HFF-Myc (cell line): ENCODE data around the gene RHBDL1.

Source experiments
- DNase-seq: peaks from one replicate; pipeline ENCODE4 v3.0.0-alpha.2; 2011; ENCODE audit warnings: low read depth; ENCODE audit errors: extremely low read depth
- H3K4me3 ChIP-seq: replicated peaks from 2 replicates; pipeline ENCODE4 v1.5.1; 2011; ENCODE audit warnings: low read depth, mild to moderate bottlenecking, control low read depth, low read length
- CTCF ChIP-seq: IDR thresholded peaks from 2 replicates; pipeline ENCODE4 v1.5.1; 2012; ENCODE audit warnings: mild to moderate bottlenecking, low read depth, low read length, control low read depth; ENCODE audit errors: missing control alignments

The RHBDL1 gene

GRCh38 chr16:683396-684070 lies 8.1 kb downstream of the RHBDL1 start:
- peak overlapping the region; percentile 83 for H3K4me3 ChIP-seq
- no peak for DNase-seq
- no peak for TF ChIP-seq CTCF

GRCh38 chr16:684071-684794 lies 8.8 kb downstream of the RHBDL1 start, which contains the start of gene JMJD8:
Gene JMJD8 (minus strand): TSS chr16:684334. CDS start chr16:684319, 15 bp downstream.
- H3K4me3 ChIP-seq: peak within 1 kb of the TSS; percentile 83
- peak; percentile 75 for DNase-seq
- TF ChIP-seq CTCF: no peak

DNA sequence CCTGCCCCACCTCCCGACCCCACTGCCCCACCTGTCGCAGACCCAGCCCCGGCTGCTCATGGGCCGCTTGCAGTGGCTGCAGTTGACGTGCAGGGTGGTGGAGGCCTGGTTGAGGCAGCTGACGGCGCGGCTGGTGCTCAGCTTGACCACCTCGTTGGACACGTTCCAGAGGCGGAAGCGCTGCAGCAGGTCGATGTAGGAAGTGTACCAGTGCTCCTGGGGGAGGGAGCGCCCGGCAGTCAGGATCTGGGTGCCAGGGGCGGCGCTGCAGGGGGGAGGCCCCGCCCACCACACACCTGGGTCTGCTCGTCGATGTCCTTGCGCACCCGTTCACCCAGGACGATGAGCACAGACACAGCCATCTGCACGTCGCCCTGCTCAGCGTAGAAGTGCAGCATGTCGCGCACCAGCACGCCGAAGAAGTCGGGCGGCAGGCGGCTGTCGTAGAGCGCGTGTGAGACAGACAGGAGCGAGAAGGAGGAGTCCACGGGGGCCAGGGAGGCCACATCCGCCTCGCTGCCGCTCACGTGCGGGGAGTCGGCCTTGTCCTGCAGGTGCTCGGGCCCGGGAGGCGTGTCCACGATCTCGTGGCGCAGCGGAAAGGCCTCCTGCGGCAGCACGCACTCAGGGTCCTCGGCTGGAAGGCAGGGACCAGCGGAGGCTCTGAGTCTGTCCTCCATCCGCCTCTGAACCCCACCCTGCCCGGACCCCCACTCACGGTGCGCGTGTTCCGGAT lies 9.7 kb downstream of the RHBDL1 start:
- no peak for DNase-seq
- no peak overlapping the region for H3K4me3 ChIP-seq
- no peak for TF ChIP-seq CTCF

DNA sequence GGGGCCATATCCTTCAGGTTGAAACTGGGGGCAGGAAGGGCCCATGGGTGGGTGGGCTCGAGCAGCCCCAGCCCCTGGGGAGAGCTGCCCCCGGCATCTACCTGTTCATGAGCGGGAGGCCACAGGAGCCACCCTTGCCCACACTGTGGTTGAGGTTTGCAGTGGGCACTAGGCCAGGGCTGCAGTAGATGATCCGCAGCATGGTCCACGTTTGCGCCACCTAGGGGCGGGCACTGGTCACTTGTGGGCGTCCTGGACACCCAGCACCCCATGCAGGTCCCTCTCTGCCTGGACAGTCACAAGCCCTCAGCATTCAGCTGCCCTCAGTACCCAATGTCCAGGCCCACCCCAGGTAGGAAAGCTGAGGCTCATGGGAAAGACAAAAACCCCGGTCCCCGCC lies 10.5 kb downstream of the RHBDL1 start:
- DNase-seq: no peak
- H3K4me3 ChIP-seq: no peak overlapping the region
- peak; percentile 52 for TF ChIP-seq CTCF

DNA sequence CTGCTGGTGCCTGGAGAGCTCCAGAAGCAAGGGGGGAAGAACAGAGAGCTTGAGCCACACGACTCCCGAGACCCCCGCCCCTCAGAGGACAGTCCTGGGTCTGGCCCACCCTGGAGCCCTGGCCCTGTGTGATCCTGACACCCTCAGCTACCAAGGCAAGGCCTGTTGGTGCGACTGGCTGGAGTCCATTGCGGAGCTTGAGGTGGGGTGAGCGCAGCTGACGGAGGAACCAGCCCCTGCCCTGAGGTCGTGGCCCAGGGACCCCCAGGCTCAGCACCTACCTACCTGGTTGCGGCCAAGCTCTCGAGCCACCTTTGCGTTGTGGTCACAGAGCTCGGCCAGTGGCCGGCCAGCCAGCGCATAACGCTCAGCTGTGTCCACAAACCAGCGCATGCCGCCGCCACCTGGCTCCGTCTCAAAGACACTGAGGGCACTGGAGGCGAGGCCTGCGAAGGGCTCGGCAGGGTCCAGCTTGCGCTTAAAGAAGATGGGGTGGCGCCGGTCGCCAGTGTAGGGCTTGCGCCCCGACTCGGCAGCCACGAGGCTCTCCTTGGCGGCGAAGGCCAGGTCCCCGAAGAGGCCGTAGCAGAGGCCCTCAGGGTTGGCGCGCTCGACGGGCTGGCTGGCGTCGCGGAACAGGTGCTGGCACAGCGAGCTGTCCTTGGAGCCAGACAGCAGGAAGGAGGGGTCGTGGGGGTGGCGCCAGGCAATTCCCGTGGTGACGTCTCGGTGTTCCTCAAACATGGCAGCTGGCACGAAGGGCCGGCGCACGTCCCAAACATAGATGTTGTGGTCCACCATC lies 11.2 kb downstream of the RHBDL1 start:
- no peak for TF ChIP-seq CTCF
- DNase-seq: no peak
- no peak overlapping the region for H3K4me3 ChIP-seq

DNA sequence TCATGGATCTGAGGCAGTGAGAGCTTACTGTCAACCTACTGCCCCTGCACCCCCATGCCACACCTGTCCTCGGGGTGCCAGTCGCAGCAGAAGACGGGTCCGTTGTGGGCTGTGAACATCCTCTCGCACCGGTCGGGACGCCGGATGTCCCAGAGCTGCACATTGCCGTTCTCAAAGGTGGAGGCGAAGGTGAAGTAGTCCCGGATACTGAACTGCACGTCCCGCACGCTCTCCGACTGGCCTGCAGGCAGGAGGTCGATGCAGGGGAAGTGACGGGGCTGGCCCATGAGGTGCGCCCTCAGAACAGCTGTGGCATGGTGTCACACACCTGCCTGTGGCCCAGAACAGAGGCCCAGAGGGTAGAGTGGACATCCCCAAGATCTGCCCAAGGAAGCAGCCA lies 12.0 kb downstream of the RHBDL1 start:
- no peak overlapping the region for H3K4me3 ChIP-seq
- DNase-seq: no peak
- no peak for TF ChIP-seq CTCF
